RPMI7951 (cell line): Measurements from ENCODE around the gene ZFP36L1. TPM values are rescaled to one million over a fixed set of nuclear protein-coding genes. Genes with fewer than 3 reads are reported as not detected.

Experiments
- DNase-seq: peaks from one replicate; pipeline ENCODE4 v3.0.0-alpha.2; 2012; ENCODE audit warnings: low read depth
- total RNA-seq: library from RNA; depleted of rRNA; stranded (reverse); fragments of >200 nt; shearing (Covaris generic); gene quantifications from 2 replicates; pipeline ENCODE4 v1.2.3, GENCODE V29; 2014

Gene ZFP36L1
- total RNA-seq, 1 experiment from 2014 or later = 85.8 TPM

- peak; percentile 24 for DNase-seq
These were observed 29.7 kb downstream of the ZFP36L1 start for GRCh38 chr14:68762953-68763764.

GRCh38 chr14:68761391-68761790, 31.5 kb downstream of the ZFP36L1 start:
- no peak for DNase-seq

DNA sequence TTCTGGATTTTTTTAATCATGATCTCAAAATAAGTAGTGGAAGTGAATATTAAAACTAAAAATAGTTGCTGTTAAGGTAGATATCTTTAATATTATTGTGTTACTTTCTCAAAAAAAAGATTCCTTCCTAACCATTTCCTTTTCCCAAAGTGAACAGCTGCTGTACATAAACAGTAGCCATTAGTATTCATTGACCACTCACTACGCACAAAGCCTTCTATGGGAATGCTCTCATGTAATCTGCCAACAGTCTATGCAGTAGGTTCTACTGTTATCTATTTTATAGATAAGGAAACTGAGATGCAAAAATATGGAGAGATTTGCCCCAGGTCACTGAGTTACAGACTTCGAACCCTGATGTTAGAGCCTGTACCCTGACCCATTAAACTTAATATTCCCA, 32.1 kb downstream of the ZFP36L1 start:
- no peak for DNase-seq

DNA sequence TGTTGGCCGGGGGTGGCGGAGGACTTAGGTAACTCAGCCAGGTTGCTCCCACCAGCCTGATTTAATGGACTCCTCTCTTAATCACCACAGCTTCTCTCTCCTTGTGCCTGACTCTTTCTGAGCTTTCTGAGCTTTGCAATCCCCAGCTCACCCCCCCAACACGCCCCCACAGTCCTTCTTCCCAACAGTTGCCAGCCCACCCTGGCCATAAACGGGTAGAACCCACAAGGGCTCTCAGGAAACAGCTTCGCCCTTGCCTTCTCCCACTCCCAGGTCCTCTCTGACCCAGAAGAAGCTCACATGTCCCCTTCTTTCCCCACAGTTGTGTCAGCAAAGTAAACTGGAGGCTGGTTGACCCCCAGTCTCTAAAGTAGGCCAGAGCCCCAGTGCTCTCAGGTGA, 32.9 kb downstream of the ZFP36L1 start:
- no peak for DNase-seq

GRCh38 chr14:68759017-68759560, 33.8 kb downstream of the ZFP36L1 start:
- DNase-seq = no peak

GRCh38 chr14:68758301-68758700, 34.6 kb downstream of the ZFP36L1 start:
- DNase-seq = no peak

- DNase-seq = peak; percentile 53
These were observed 35.2 kb downstream of the ZFP36L1 start for GRCh38 chr14:68757618-68758081.

DNA sequence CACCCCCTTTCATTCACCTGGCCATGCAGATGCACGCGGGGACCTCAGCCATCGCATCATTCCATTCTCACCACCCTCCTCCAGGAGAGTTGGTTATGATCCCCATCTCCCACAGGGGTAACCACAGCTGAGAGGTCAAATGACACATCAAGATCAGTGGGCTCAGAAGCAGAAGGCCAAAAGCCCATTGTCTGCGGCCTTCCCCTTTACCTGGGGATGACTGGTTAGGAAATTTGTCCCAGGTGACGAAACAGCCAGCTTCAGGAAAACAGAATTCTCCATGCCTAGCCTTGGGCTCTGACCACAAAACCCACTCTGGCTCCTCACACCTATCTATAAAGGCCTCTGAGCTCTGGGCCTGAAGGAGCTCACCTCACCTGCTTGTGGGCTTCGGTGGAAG, 36.1 kb downstream of the ZFP36L1 start:
- no peak for DNase-seq

GRCh38 chr14:68756000-68756481, 36.8 kb downstream of the ZFP36L1 start:
- DNase-seq = peak; percentile 20

GRCh38 chr14:68755016-68755353, 37.9 kb downstream of the ZFP36L1 start:
- DNase-seq = no peak

DNA sequence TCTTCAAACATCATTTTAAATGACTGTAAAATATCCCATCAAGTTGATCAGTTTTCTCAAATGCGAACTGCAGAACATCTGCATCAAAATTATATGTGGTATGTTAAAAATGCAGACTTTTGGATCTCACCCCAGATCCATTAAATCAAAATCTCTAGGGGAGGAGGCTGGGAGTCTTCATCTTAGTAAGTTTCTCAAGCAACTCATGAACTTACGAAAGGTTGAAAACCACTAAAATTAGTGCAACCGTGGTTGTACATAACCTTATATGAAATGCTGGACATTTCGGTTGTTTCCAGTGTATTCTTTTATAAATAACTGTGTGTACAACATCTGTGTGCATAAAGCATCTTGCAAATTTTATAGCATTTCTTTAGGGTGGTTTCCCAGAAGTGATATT, 39.2 kb downstream of the ZFP36L1 start:
- no peak for DNase-seq

- no peak for DNase-seq
These were observed 40.4 kb downstream of the ZFP36L1 start for GRCh38 chr14:68752271-68753006.

GRCh38 chr14:68749487-68750475, 43.1 kb downstream of the ZFP36L1 start:
- no peak for DNase-seq

DNA sequence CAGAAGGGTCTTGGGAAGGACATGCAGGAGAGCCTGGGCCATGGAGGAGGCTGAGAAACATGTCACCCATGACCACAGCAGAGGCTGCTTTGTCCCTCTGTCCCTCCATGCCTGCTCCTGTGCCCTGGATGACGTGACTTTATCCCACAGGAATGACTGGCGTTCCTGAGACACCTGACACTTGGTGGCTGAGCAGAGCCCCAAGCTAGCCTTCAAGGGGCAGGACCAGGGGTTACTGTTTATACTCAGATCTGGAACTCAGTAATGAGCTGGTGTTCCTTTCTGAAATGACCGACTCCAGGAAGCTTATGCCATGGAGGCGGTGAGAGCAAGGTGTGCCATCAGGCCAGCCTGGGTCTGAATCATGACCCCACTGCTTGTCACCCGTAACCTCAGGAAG, 44.2 kb downstream of the ZFP36L1 start:
- no peak for DNase-seq

DNA sequence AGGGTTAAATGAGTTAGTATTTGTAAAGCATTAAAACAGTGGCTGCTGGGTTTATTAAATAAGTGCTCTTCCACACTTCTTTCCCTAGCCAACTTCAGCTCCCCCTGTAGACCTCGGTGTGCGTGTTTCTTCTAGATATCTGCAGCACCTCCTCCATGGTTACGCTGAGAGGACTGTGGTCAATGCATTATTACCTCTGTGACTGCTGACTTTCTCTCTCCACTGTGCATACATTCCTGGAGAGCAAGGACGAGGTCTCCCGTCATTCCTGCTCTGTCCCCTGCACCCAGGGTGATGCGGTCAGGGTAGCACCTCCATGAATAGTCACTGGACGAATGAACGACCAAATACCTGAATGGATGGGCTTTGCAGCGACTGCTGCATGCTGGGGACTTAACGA, 44.6 kb downstream of the ZFP36L1 start:
- DNase-seq = no peak

GRCh38 chr14:68747393-68747792, 45.5 kb downstream of the ZFP36L1 start:
- DNase-seq = no peak

DNA sequence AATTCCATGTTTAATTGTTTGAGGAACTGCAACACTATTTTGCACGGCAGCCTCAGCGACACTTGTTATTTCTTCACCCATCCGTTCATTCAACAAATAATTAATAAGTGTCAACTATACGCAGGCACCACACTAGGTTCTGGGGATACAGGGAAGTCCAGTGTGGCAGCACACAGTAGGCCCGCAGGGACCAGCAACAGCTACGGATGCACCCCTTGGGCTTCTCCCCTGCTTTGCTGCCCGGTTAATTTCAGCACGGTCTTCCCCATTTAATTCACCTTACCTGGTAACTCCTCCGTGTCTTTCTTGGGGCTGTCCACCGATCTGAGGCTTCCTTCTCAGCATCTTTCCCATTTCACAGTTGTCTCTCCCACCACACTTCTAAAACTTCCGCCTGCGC, 48.3 kb downstream of the ZFP36L1 start:
- no peak for DNase-seq

- no peak for DNase-seq
These were observed 50.9 kb downstream of the ZFP36L1 start for GRCh38 chr14:68741839-68742470.

- DNase-seq = no peak
These were observed 51.4 kb downstream of the ZFP36L1 start for GRCh38 chr14:68741477-68741791.

DNA sequence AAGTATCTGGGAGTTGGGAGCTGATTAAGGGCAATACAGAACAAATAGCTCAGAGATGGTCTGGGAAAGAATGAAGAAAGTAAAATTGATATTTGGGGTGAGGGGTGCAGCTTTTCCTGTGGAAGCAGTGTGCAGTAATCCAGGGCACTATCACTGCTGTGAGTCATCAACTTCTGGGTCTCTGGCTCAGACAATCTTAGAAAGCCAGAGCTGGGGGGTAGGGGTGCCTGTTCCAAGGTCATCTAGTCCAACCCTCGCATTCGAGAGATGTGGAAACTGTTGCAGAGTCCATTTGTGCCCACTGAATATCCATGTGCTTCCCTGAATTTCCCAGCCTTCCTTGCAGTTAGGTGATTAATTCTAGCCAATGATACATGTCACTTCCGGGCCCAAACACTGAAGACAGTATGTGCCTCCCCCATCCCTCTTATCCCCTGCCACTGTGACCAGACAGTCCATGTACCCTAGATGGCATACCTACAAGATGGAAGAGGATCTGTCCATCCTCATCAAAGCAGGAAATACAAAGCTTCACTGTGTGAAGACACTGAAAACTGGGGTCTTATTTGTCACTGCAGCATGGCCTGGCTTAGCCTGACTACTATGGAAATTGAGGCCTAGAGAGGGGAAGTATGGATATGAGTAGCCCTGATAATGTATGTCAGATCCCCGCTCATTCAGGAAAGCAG, 51.9 kb downstream of the ZFP36L1 start:
- DNase-seq = no peak

DNA sequence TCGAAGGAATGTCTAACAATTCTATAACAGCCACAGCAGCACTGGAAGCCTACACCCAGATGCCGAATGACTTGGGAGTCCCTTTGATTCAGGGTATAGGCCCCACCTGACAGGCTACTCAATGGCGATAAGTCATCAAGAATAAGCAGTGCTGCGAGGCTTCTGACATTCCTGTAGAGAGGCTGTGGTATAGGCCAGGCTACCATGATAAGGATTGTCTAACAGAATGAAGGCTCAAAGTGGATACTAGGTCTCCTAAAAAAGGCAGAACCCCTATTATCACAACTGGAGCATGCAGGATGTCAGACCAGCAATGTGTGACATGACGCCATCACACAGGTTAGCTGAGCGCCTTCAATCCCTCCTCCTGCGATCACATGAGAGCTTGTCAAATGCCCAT, 53.2 kb downstream of the ZFP36L1 start:
- no peak for DNase-seq
